HL-60 (cell line): ENCODE data around the gene OTOL1.
"Not testable (repeated sequence)": the region's sequence is repeated elsewhere in the genome, so short reads cannot be mapped to it uniquely, and the experiment has no call there.

Experiments used
- CTCF ChIP-seq: IDR thresholded peaks from one replicate; pipeline ENCODE4 v1.5.1; 2011; ENCODE audit warnings: low read length, control low read depth, inconsistent platforms; ENCODE audit not compliant: insufficient read depth
- REST ChIP-seq: IDR thresholded peaks from 2 replicates; pipeline ENCODE4 v1.6.1; 2012; ENCODE audit warnings: low read depth; ENCODE audit not compliant: insufficient replicate concordance

GRCh38 chr3:161488284-161488683 is 8.3 kb upstream of the OTOL1 start:
- TF ChIP-seq CTCF, REST: not testable (repeated sequence)
